ENCODE data around the gene ITIH5. TPM values are rescaled to one million over a fixed set of nuclear protein-coding genes. Genes with fewer than 3 reads are reported as not detected.

Gene ITIH5
- total and polyA plus RNA-seq, 10 donors: 0.59 to 5.2 (median 1.7) TPM

- peak; percentile 34 for DNase-seq
- WGBS, 5 donors: 82 to 95% (median 87%) methylated on average over 4 of the region's 4 CpGs
Observed at GRCh38 chr10:7593905-7594304, 72.9 kb downstream of the ITIH5 start.

GRCh38 chr10:7593063-7593462 is 73.7 kb downstream of the ITIH5 start:
- no peaks in the 10 kb centered on the region for H3K9me3 ChIP-seq
- intact Hi-C loops (cut with DNase I; ENCODE audit: low total_unique reads): no loop called here
- peak; percentile 40 for DNase-seq
- TF ChIP-seq POLR2AphosphoS5 (IDR thresholded peaks at IDR 0.05) (no peak), CTCF (IDR thresholded peaks at IDR 0.05 in 8 of 11, conservative IDR thresholded peaks at IDR 0.05 in 3 of 11) (no peak), POLR2A (IDR thresholded peaks at IDR 0.05) (no peak)
- no peak overlapping the region for H3K27ac ChIP-seq
- H3K36me3 ChIP-seq: no peaks in the 10 kb centered on the region
- no peaks in the 10 kb centered on the region for H3K4me1 ChIP-seq
- WGBS, 5 donors: 57 to 80% (median 72%) methylated on average over 4 of the region's 4 CpGs
- H3K27me3 ChIP-seq (replicated peaks in 1 of 7): peaks cover 0 to 10% (median 0%) of the 10 kb centered on the region in 7 donors
- no peak overlapping the region for H3K4me3 ChIP-seq

More at GRCh38 chr10:7593905-7594304, 72.9 kb downstream of the ITIH5 start:
- Histone ChIP-seq H3K27ac (no peak overlapping the region), H3K4me3 (no peak overlapping the region), H3K36me3 (no peaks in the 10 kb centered on the region), H3K4me1 (no peaks in the 10 kb centered on the region), H3K9me3 (no peaks in the 10 kb centered on the region), H3K27me3 (replicated peaks in 1 of 7) (peaks cover 0 to 10% (median 0%) of the 10 kb centered on the region in 7 donors)
- TF ChIP-seq POLR2A (IDR thresholded peaks at IDR 0.05) (no peak), POLR2AphosphoS5 (IDR thresholded peaks at IDR 0.05) (no peak), CTCF (IDR thresholded peaks at IDR 0.05 in 8 of 11, conservative IDR thresholded peaks at IDR 0.05 in 3 of 11) (no peak)
- intact Hi-C loops (cut with DNase I; ENCODE audit: low total_unique reads): no loop called here

GRCh38 chr10:7592627-7593026 is 74.1 kb downstream of the ITIH5 start:
- TF ChIP-seq POLR2AphosphoS5 (IDR thresholded peaks at IDR 0.05) (no peak), CTCF (IDR thresholded peaks at IDR 0.05 in 8 of 11, conservative IDR thresholded peaks at IDR 0.05 in 3 of 11) (no peak), POLR2A (IDR thresholded peaks at IDR 0.05) (no peak)

GRCh38 chr10:7590271-7590670 is 76.5 kb downstream of the ITIH5 start:
- DNase-seq: peak; percentile 10
- Histone ChIP-seq H3K4me3 (no peak overlapping the region), H3K27ac (no peak overlapping the region), H3K4me1 (no peaks in the 10 kb centered on the region), H3K27me3 (replicated peaks in 1 of 7) (no peaks in the 10 kb centered on the region), H3K36me3 (no peaks in the 10 kb centered on the region), H3K9me3 (no peaks in the 10 kb centered on the region)
- TF ChIP-seq POLR2AphosphoS5 (IDR thresholded peaks at IDR 0.05): no peak
- TF ChIP-seq POLR2A (IDR thresholded peaks at IDR 0.05): no peak
- no peak for TF ChIP-seq CTCF (IDR thresholded peaks at IDR 0.05 in 8 of 11, conservative IDR thresholded peaks at IDR 0.05 in 3 of 11)
- 81 to 90% (median 87%) methylated on average over 9 of the region's 9 CpGs for WGBS, 5 donors
- intact Hi-C loops (cut with DNase I; ENCODE audit: low total_unique reads): no loop called here

More at GRCh38 chr10:7592627-7593026, 74.1 kb downstream of the ITIH5 start:
- no peak overlapping the region for H3K27ac ChIP-seq
- WGBS, 5 donors: 84 to 93% (median 90%) methylated on average over 4 to 5 of the region's 5 CpGs
- H3K4me1 ChIP-seq: no peaks in the 10 kb centered on the region
- peak; percentile 53 for DNase-seq
- H3K27me3 ChIP-seq (replicated peaks in 1 of 7): peaks cover 0 to 10% (median 0%) of the 10 kb centered on the region in 7 donors
- no peaks in the 10 kb centered on the region for H3K9me3 ChIP-seq
- intact Hi-C loops (cut with DNase I; ENCODE audit: low total_unique reads): no loop called here
- H3K4me3 ChIP-seq: no peak overlapping the region
- no peaks in the 10 kb centered on the region for H3K36me3 ChIP-seq

All from spleen (tissue), 11 donors.